OCI-LY7 (cell line): ENCODE measurements around the gene CYB5R3.
"Not testable (repeated sequence)": the region's sequence is repeated elsewhere in the genome, so short reads cannot be mapped to it uniquely, and the experiment has no call there.

ENCODE experiments used
- CTCF ChIP-seq: fragments of 200-600 bp; sonication (generic); conservative IDR thresholded peaks from 2 replicates; pipeline ENCODE4 v1.5.1; 2014; ENCODE audit warnings: mild to moderate bottlenecking, antibody characterized with exemption, low read length, moderate library complexity, mixed read lengths
- EZH2phosphoT487 ChIP-seq: fragments of 200-600 bp; sonication (generic); IDR thresholded peaks from 2 replicates; pipeline ENCODE4 v1.6.1; 2018; ENCODE audit warnings: low read depth, borderline replicate concordance, mild to moderate bottlenecking, mixed run types, antibody characterized with exemption, low read length, moderate library complexity, mixed read lengths

GRCh38 chr22:42581194-42581761 is 67.9 kb downstream of the CYB5R3 start:
- TF ChIP-seq EZH2phosphoT487, CTCF: not testable (repeated sequence)
